SK-N-SH (cell line): Measurements from ENCODE around the gene BCAS3. TPM values are rescaled to one million over a fixed set of nuclear protein-coding genes. Genes with fewer than 3 reads are reported as not detected.

Experiments used
- CTCF ChIA-PET: fragments of 300-600, 350-600 bp; formaldehyde crosslinking; extraction: SDS; loops from one replicate; lab custom pipeline; 2021; lab: Yijun Ruan, JAX
- POLR2A ChIA-PET: fragments of 350-600 bp; sonication (Branson Sonifier 250); formaldehyde crosslinking; extraction: SDS; loops from one replicate; lab custom pipeline; 2020; ENCODE audit warnings: antibody characterized with exemption, inconsistent platforms; lab: Yijun Ruan, JAX
- DNase-seq: peaks from one replicate; pipeline ENCODE4 v3.0.0; 2012
- H2AFZ ChIP-seq: fragments of 200-600 bp; sonication (generic); 2 replicates; pipeline ENCODE4 v1.8.1; 2016; ENCODE audit warnings: antibody characterized with exemption, mild to moderate bottlenecking, low read depth
- H3F3A ChIP-seq: fragments of 200-600 bp; sonication (generic); replicated peaks from 2 replicates; pipeline ENCODE3; 2016; ENCODE audit warnings: antibody characterized with exemption, mild to moderate bottlenecking; ENCODE audit not compliant: insufficient read depth
- H3K27ac ChIP-seq, 2 experiments: fragments of 200-500 bp in 1 of 2; fragments of 200-600 bp in 1 of 2; sonication (Bioruptor generic) in 1 of 2; sonication (generic), shearing (Covaris generic) in 1 of 2; 2 replicates each; pipeline versions ENCODE4 v1.5.1 to v1.6.1; 2014 to 2016; ENCODE audit warnings: low read depth in 2 of 2, inconsistent platforms in 1 of 2, low read length in 1 of 2, mild to moderate bottlenecking in 1 of 2, mixed read lengths in 1 of 2
- H3K27me3 ChIP-seq: fragments of 200-600 bp; sonication (generic), shearing (Covaris generic); 2 replicates; pipeline ENCODE4 v1.6.1; 2016; ENCODE audit warnings: mixed run types; ENCODE audit not compliant: insufficient read depth
- H3K36me3 ChIP-seq, 2 experiments: fragments of 200-500 bp in 1 of 2; fragments of 200-600 bp in 1 of 2; sonication (Bioruptor generic) in 1 of 2; sonication (generic) in 1 of 2; replicated peaks in 1 of 2; 2 replicates each; pipeline versions ENCODE3 to v1.5.1; 2014 to 2016; ENCODE audit warnings: low read length in 1 of 2, mild to moderate bottlenecking in 1 of 2; ENCODE audit not compliant: insufficient read depth in 2 of 2, control insufficient read depth in 1 of 2
- H3K4me1 ChIP-seq, 2 experiments: fragments of 200-500 bp in 1 of 2; fragments of 200-600 bp in 1 of 2; sonication (Bioruptor generic) in 1 of 2; sonication (generic), shearing (Covaris generic) in 1 of 2; 2 replicates each; pipeline versions ENCODE4 v1.5.1 to v1.6.1; 2014 to 2016; ENCODE audit warnings: low read depth in 1 of 2, low read length in 1 of 2, mixed run types in 1 of 2; ENCODE audit not compliant: insufficient read depth in 2 of 2, control insufficient read depth in 1 of 2
- H3K4me2 ChIP-seq: fragments of 200-600 bp; sonication (generic), shearing (Covaris generic); 2 replicates; pipeline ENCODE4 v1.6.1; 2017; ENCODE audit warnings: mixed run types
- H3K4me3 ChIP-seq, 2 experiments: fragments of 200-500 bp in 1 of 2; fragments of 200-600 bp in 1 of 2; sonication (Bioruptor generic) in 1 of 2; sonication (generic), shearing (Covaris generic) in 1 of 2; 2 replicates each; pipeline versions ENCODE4 v1.5.1 to v1.8.1; 2014 to 2016; ENCODE audit warnings: low read depth in 2 of 2, inconsistent platforms in 1 of 2, low read length in 1 of 2, mild to moderate bottlenecking in 1 of 2, mixed read lengths in 1 of 2, moderate library complexity in 1 of 2
- H3K79me2 ChIP-seq: fragments of 200-600 bp; sonication (generic); 2 replicates; pipeline ENCODE4 v1.8.1; 2017; ENCODE audit warnings: mild to moderate bottlenecking; ENCODE audit not compliant: insufficient read depth
- H3K9ac ChIP-seq: fragments of 200-600 bp; sonication (generic); 2 replicates; pipeline ENCODE4 v1.6.1; 2017; ENCODE audit warnings: mixed run types
- H3K9me2 ChIP-seq: fragments of 200-600 bp; sonication (generic); 2 replicates; pipeline ENCODE4 v1.6.1; 2017; ENCODE audit warnings: mixed run types
- H3K9me3 ChIP-seq: fragments of 200-600 bp; sonication (generic); 2 replicates; pipeline ENCODE4 v1.6.1; 2017; ENCODE audit warnings: mixed run types, mild to moderate bottlenecking, moderate library complexity
- H4K20me1 ChIP-seq: fragments of 200-600 bp; sonication (generic); 2 replicates; pipeline ENCODE4 v1.6.1; 2017; ENCODE audit warnings: mild to moderate bottlenecking, mixed run types; ENCODE audit not compliant: insufficient read depth
- FOXJ3 ChIP-seq: sonication (generic); formaldehyde crosslinking; IDR thresholded peaks from 2 replicates; pipeline ENCODE4 v1.5.1; 2020; ENCODE audit warnings: mild to moderate bottlenecking, missing genetic modification reagents
- FOXM1 ChIP-seq: IDR thresholded peaks from 2 replicates; pipeline ENCODE4 v1.4.0; 2012; ENCODE audit warnings: low read depth, mild to moderate bottlenecking
- GATA2 ChIP-seq: sonication (generic); formaldehyde crosslinking; IDR thresholded peaks from 2 replicates; pipeline ENCODE4 v1.5.0; 2020; ENCODE audit warnings: mild to moderate bottlenecking, missing genetic modification reagents
- IRF3 ChIP-seq: fragments of 150-350 bp; IDR thresholded peaks from 2 replicates; pipeline ENCODE4 v1.6.1; 2016; ENCODE audit warnings: mild to moderate bottlenecking, low read depth, low read length
- MXI1 ChIP-seq: IDR thresholded peaks from 2 replicates; pipeline ENCODE4 v1.6.1; 2012; ENCODE audit warnings: mild to moderate bottlenecking, low read depth, low read length, improper control_type of control experiment
- NFIC ChIP-seq: IDR thresholded peaks from 2 replicates; pipeline ENCODE4 v1.4.0; 2012; ENCODE audit warnings: borderline replicate concordance
- POLR2AphosphoS5 ChIP-seq: IDR thresholded peaks from 2 replicates; pipeline ENCODE4 v1.6.1; 2012; ENCODE audit warnings: low read depth, low read length
- RAD21 ChIP-seq: IDR thresholded peaks from 2 replicates; pipeline ENCODE4 v1.6.1; 2012; ENCODE audit warnings: mild to moderate bottlenecking, low read length
- RCOR1 ChIP-seq: fragments of 150-350 bp; IDR thresholded peaks from 2 replicates; pipeline ENCODE4 v1.6.1; 2017; ENCODE audit warnings: antibody characterized with exemption, low read length
- REST ChIP-seq: IDR thresholded peaks from 2 replicates; pipeline ENCODE4 v1.6.1; 2012; ENCODE audit warnings: mild to moderate bottlenecking, low read depth, low read length, moderate library complexity
- RFX5 ChIP-seq: IDR thresholded peaks from 2 replicates; pipeline ENCODE4 v1.6.1; 2012; ENCODE audit warnings: mild to moderate bottlenecking, improper control_type of control experiment, low read length
- RXRA ChIP-seq: IDR thresholded peaks from 2 replicates; pipeline ENCODE4 v1.4.0; 2012; ENCODE audit warnings: low read depth, mild to moderate bottlenecking, borderline replicate concordance
- SIN3A ChIP-seq: IDR thresholded peaks from 2 replicates; pipeline ENCODE4 v1.6.1; 2012; ENCODE audit warnings: low read depth, mild to moderate bottlenecking, low read length, moderate library complexity, borderline replicate concordance
- SMC3 ChIP-seq: IDR thresholded peaks from 2 replicates; pipeline ENCODE4 v1.6.1; 2012; ENCODE audit warnings: low read depth, low read length, improper control_type of control experiment
- TAF1 ChIP-seq: IDR thresholded peaks from 2 replicates; pipeline ENCODE4 v1.6.1; 2012; ENCODE audit warnings: low read depth, mild to moderate bottlenecking, low read length, moderate library complexity, borderline replicate concordance
- TEAD4 ChIP-seq: IDR thresholded peaks from 2 replicates; pipeline ENCODE4 v1.4.0; 2012; ENCODE audit warnings: mild to moderate bottlenecking, borderline replicate concordance; ENCODE audit not compliant: insufficient read depth
- USF1 ChIP-seq: IDR thresholded peaks from 2 replicates; pipeline ENCODE4 v1.4.0; 2012; ENCODE audit warnings: low read depth, borderline replicate concordance
- USF2 ChIP-seq: fragments of 150-350 bp; IDR thresholded peaks from 2 replicates; pipeline ENCODE4 v1.6.1; 2017; ENCODE audit warnings: antibody characterized with exemption, low read length, low read depth, borderline replicate concordance
- WGBS: methylation state at CpG from one replicate; pipeline ENCODE4 v1.1.6; 2017; ENCODE audit warnings: low lambda C conversion rate; 5-methylcytosine and 5-hydroxymethylcytosine counted together
- polyA plus RNA-seq, 3 experiments: library from polyadenylated mRNA; depleted of rRNA; stranded (reverse); fragments of >200 nt; gene quantifications; 2 replicates each; pipeline ENCODE4 v1.2.3, GENCODE V29; 2012

BCAS3 gene
- polyA plus RNA-seq, 1 of the 3 experiments (the other 2 are of a cell fraction) = 5.9 TPM

GRCh38 chr17:60959696-60960095, 282.0 kb downstream of the BCAS3 start:
- no peak overlapping the region for H3K27ac ChIP-seq
- CTCF ChIA-PET = interaction anchor here (2.6 kb wide), 1 partner anchor 12 kb away, joined by 8 read pairs; no protein-coding TSS in a partner anchor
- H3K4me3 ChIP-seq = no peak overlapping the region
- DNase-seq = no peak
- POLR2A ChIA-PET = no interaction called here
- peaks cover 12% of the 10 kb centered on the region; the same call in 1 of the 2 replicates for H3K9me3 ChIP-seq
- TF ChIP-seq SMC3 (no peak), NFIC (no peak)
- TF ChIP-seq, all 33 proteins: peak for 0
- H3K9me2 ChIP-seq = no peaks in the 10 kb centered on the region
- no peaks in the 10 kb centered on the region for H3K36me3 ChIP-seq
- H2AFZ ChIP-seq = no peak overlapping the region
- H3K27me3 ChIP-seq = no peaks in the 10 kb centered on the region
- no peaks in the 10 kb centered on the region for H3K4me1 ChIP-seq
- no peak overlapping the region for H3K9ac ChIP-seq
- H3K79me2 ChIP-seq = no peaks in the 10 kb centered on the region
- H3F3A ChIP-seq = no peaks in the 10 kb centered on the region
- H4K20me1 ChIP-seq = no peaks in the 10 kb centered on the region
- H3K4me2 ChIP-seq = no peak overlapping the region

- Histone ChIP-seq H2AFZ (no peak overlapping the region), H3F3A (no peaks in the 10 kb centered on the region), H3K79me2 (no peaks in the 10 kb centered on the region), H3K9me3 (peaks cover 13% of the 10 kb centered on the region; the same call in 1 of the 2 replicates), H4K20me1 (no peaks in the 10 kb centered on the region), H3K4me3 (no peak overlapping the region), H3K4me1 (no peaks in the 10 kb centered on the region), H3K9me2 (no peaks in the 10 kb centered on the region), H3K27ac (no peak overlapping the region), H3K27me3 (no peaks in the 10 kb centered on the region), H3K4me2 (no peak overlapping the region), H3K9ac (no peak overlapping the region), H3K36me3 (no peaks in the 10 kb centered on the region)
- POLR2A ChIA-PET = no interaction called here
- CTCF ChIA-PET = interaction anchor here (0.8 to 1.2 kb wide), 2 partner anchors 11 to 590 kb away, joined by 4 to 5 read pairs; no protein-coding TSS in a partner anchor
- DNase-seq = no peak
- WGBS = 94% methylated on average over 3 of the region's 3 CpGs
- TF ChIP-seq TAF1 (no peak), POLR2AphosphoS5 (no peak), REST (no peak), NFIC (no peak), SIN3A (no peak), RXRA (no peak), FOXJ3 (no peak), IRF3 (no peak), USF1 (no peak), USF2 (no peak), TEAD4 (no peak), FOXM1 (no peak), GATA2 (CRISPR knock-in tag) (no peak), RFX5 (no peak), RCOR1 (no peak), RAD21 (no peak), MXI1 (no peak), SMC3 (no peak)
Observed at GRCh38 chr17:60960398-60961065, 282.9 kb downstream of the BCAS3 start.
